Measurements from ENCODE around the gene TBC1D30.

The TBC1D30 gene

GRCh38 chr12:64907097-64907496 lies 82.7 kb downstream of the TBC1D30 start:
- no peak for DNase-seq

- DNase-seq, result no peak
Measured at GRCh38 chr12:64909124-64909523, 84.7 kb downstream of the TBC1D30 start.

- DNase-seq, result no peak
Measured at GRCh38 chr12:64911081-64911480, 86.6 kb downstream of the TBC1D30 start.

GRCh38 chr12:64911912-64912311 lies 87.5 kb downstream of the TBC1D30 start:
- no peak for DNase-seq

GRCh38 chr12:64912516-64913255 lies 88.2 kb downstream of the TBC1D30 start:
- DNase-seq, result no peak

- DNase-seq, result no peak
Measured at GRCh38 chr12:64915242-64915641, 90.8 kb downstream of the TBC1D30 start.

- DNase-seq, result no peak
Measured at GRCh38 chr12:64916411-64917261, 92.2 kb downstream of the TBC1D30 start.

- DNase-seq, result no peak
Measured at GRCh38 chr12:64918344-64918743, 93.9 kb downstream of the TBC1D30 start.

GRCh38 chr12:64918801-64919200 lies 94.4 kb downstream of the TBC1D30 start:
- DNase-seq, result no peak

GRCh38 chr12:64922853-64923252 lies 98.4 kb downstream of the TBC1D30 start:
- no peak for DNase-seq

GRCh38 chr12:64923536-64923935 lies 99.1 kb downstream of the TBC1D30 start:
- no peak for DNase-seq
